ENCODE measurements around the gene FBXO21. TPM values are rescaled to one million over a fixed set of nuclear protein-coding genes. Genes with fewer than 3 reads are reported as not detected.

FBXO21 gene
- total RNA-seq, 1 experiment from 2014 or later, result 37.8 TPM

GRCh38 chr12:117152793-117153775 is 37.2 kb downstream of the FBXO21 start:
- CTCF ChIA-PET, result no interaction called here
- Histone ChIP-seq H3K4me1 (ENCODE audit: control insufficient read depth, insufficient read depth, low read length) (no peaks in the 10 kb centered on the region), H3K27ac (ENCODE audit: low read length) (no peak overlapping the region), H3K27me3 (ENCODE audit: control insufficient read depth, insufficient read depth, low read length) (no peaks in the 10 kb centered on the region), H3K9me3 (ENCODE audit: control insufficient read depth, insufficient read depth, low read depth, low read length) (no peaks in the 10 kb centered on the region), H3K36me3 (ENCODE audit: control insufficient read depth, insufficient read depth, low read length) (peaks cover 5% of the 10 kb centered on the region), H3K4me3 (ENCODE audit: low read depth in 2 of 2, low read length in 2 of 2) (no peak overlapping the region)
- no peak for DNase-seq (ENCODE audit: low read depth, low spot score)
- POLR2A ChIA-PET, result no interaction called here
- BruUV-seq (replicated peaks), result no TSS peak
- intact Hi-C loops (cut with micrococcal nuclease; ENCODE audit: unreplicated experiment) (no loop called here), in situ Hi-C loops (cut with HindIII; ENCODE audit: low pct_unique_long_range_greater_than_20kb, low sequenced_read_pairs) (no loop called here)
- no peak for ATAC-seq
- TF ChIP-seq POLR2AphosphoS5 (IDR thresholded peaks at IDR 0.05; ENCODE audit: low read depth, low read length), result no peak
- TF ChIP-seq TCF7L2 (IDR thresholded peaks at IDR 0.05; ENCODE audit: low read depth, low read length), result no peak
- TF ChIP-seq, protein P1, sequence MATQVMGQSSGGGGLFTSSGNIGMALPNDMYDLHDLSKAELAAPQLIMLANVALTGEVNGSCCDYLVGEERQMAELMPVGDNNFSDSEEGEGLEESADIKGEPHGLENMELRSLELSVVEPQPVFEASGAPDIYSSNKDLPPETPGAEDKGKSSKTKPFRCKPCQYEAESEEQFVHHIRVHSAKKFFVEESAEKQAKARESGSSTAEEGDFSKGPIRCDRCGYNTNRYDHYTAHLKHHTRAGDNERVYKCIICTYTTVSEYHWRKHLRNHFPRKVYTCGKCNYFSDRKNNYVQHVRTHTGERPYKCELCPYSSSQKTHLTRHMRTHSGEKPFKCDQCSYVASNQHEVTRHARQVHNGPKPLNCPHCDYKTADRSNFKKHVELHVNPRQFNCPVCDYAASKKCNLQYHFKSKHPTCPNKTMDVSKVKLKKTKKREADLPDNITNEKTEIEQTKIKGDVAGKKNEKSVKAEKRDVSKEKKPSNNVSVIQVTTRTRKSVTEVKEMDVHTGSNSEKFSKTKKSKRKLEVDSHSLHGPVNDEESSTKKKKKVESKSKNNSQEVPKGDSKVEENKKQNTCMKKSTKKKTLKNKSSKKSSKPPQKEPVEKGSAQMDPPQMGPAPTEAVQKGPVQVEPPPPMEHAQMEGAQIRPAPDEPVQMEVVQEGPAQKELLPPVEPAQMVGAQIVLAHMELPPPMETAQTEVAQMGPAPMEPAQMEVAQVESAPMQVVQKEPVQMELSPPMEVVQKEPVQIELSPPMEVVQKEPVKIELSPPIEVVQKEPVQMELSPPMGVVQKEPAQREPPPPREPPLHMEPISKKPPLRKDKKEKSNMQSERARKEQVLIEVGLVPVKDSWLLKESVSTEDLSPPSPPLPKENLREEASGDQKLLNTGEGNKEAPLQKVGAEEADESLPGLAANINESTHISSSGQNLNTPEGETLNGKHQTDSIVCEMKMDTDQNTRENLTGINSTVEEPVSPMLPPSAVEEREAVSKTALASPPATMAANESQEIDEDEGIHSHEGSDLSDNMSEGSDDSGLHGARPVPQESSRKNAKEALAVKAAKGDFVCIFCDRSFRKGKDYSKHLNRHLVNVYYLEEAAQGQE (IDR thresholded peaks at IDR 0.05; ENCODE audit: insufficient read depth in 1 of 2, low read depth in 2 of 2, low read length in 1 of 2), result no peak
- TF ChIP-seq SIN3A (IDR thresholded peaks at IDR 0.05; ENCODE audit: borderline replicate concordance, insufficient read depth, low read depth, low read length), result no peak
- no peak for TF ChIP-seq CTCF (IDR thresholded peaks at IDR 0.05)

- intact Hi-C loops (cut with micrococcal nuclease; ENCODE audit: unreplicated experiment), result no loop called here
- peaks cover 5% of the 10 kb centered on the region for H3K36me3 ChIP-seq (ENCODE audit: control insufficient read depth, insufficient read depth, low read length)
- POLR2A ChIA-PET, result no interaction called here
- H3K27ac ChIP-seq (ENCODE audit: low read length), result no peak overlapping the region
- H3K4me1 ChIP-seq (ENCODE audit: control insufficient read depth, insufficient read depth, low read length), result no peaks in the 10 kb centered on the region
- no peaks in the 10 kb centered on the region for H3K27me3 ChIP-seq (ENCODE audit: control insufficient read depth, insufficient read depth, low read length)
- TF ChIP-seq CTCF (IDR thresholded peaks at IDR 0.05) (peak; percentile 43), POLR2AphosphoS5 (IDR thresholded peaks at IDR 0.05; ENCODE audit: low read depth, low read length) (no peak)
- TF ChIP-seq, protein P1 (IDR thresholded peaks at IDR 0.05; ENCODE audit: insufficient read depth in 1 of 2, low read depth in 2 of 2, low read length in 1 of 2), result no peak
- in situ Hi-C loops (cut with HindIII; ENCODE audit: low pct_unique_long_range_greater_than_20kb, low sequenced_read_pairs), result no loop called here
- CTCF ChIA-PET, result no interaction called here
- no peaks in the 10 kb centered on the region for H3K9me3 ChIP-seq (ENCODE audit: control insufficient read depth, insufficient read depth, low read depth, low read length)
- DNase-seq (ENCODE audit: low read depth, low spot score) (no peak), ATAC-seq (no peak)
- no TSS peak for BruUV-seq (replicated peaks)
- no peak overlapping the region for H3K4me3 ChIP-seq (ENCODE audit: low read depth in 2 of 2, low read length in 2 of 2)
Observed at GRCh38 chr12:117151403-117152031, 38.8 kb downstream of the FBXO21 start.
